ENCODE measurements around the gene NOTCH3. TPM values are rescaled to one million over a fixed set of nuclear protein-coding genes. Genes with fewer than 3 reads are reported as not detected.

NOTCH3 gene
- total RNA-seq = 19.4 TPM

GRCh38 chr19:15200553-15201364, at the start of gene NOTCH3:
NOTCH3 (minus strand) TSS chr19:15200995; CDS start chr19:15200905, 90 bp downstream.

Small RNAs within 50 kb of the gene (small RNA-seq; reads per million reads assigned to genes)
- gene MIR6795 (ENCODE audit: low replicate concordance) (not detected), gene RNU6-782P (ENCODE audit: low replicate concordance) (not detected)

Other genes starting within 250 kb of the NOTCH3 start
- gene SLC1A6, start 221.1 kb downstream of the NOTCH3 start, total RNA-seq = 47.6 TPM
- not detected for gene CASP14, start 151.5 kb downstream of the NOTCH3 start, total RNA-seq
- gene OR1I1, start 118.8 kb downstream of the NOTCH3 start, total RNA-seq = not detected
- 2.2 TPM for gene SYDE1, start 93.6 kb downstream of the NOTCH3 start, total RNA-seq
- not detected for gene EPHX3, start 31.5 kb upstream of the NOTCH3 start, total RNA-seq
- 28.8 TPM for gene BRD4, start 131.5 kb upstream of the NOTCH3 start, total RNA-seq
- 16.6 TPM for gene AKAP8, start 178.8 kb upstream of the NOTCH3 start, total RNA-seq
- gene AKAP8L, start 218.0 kb upstream of the NOTCH3 start, total RNA-seq = 163 TPM
- gene WIZ, start 249.0 kb upstream of the NOTCH3 start, total RNA-seq = 24.7 TPM